HT-29 (cell line): Measurements from ENCODE around the gene FRMD4B. TPM values are rescaled to one million over a fixed set of nuclear protein-coding genes. Genes with fewer than 3 reads are reported as not detected.
"Not testable (repeated sequence)": the region's sequence is repeated elsewhere in the genome, so short reads cannot be mapped to it uniquely, and the experiment has no call there.

Source experiments
- DNase-seq: peaks from one replicate; pipeline ENCODE4 v3.0.0-alpha.2; 2015; ENCODE audit warnings: low spot score
- total RNA-seq: library from RNA; depleted of rRNA; stranded (reverse); fragments of >200 nt; shearing (Covaris generic); gene quantifications from 2 replicates; pipeline ENCODE4 v1.2.3, GENCODE V29; 2014

The FRMD4B gene
- total RNA-seq, 1 experiment from 2014 or later: 19.6 TPM

- not testable (repeated sequence) for DNase-seq
Observed at GRCh38 chr3:69322512-69322911, 63.4 kb downstream of the FRMD4B start.

GRCh38 chr3:69322158-69322509 is 63.8 kb downstream of the FRMD4B start:
- no peak for DNase-seq

- no peak for DNase-seq
Observed at GRCh38 chr3:69321301-69322157, 64.4 kb downstream of the FRMD4B start.

GRCh38 chr3:69320871-69321271 is 65.0 kb downstream of the FRMD4B start:
- DNase-seq: no peak

GRCh38 chr3:69319652-69320051 is 66.2 kb downstream of the FRMD4B start:
- DNase-seq: no peak

- DNase-seq: no peak
Observed at GRCh38 chr3:69318410-69318809, 67.5 kb downstream of the FRMD4B start.

- no peak for DNase-seq
Observed at GRCh38 chr3:69313251-69313650, 72.6 kb downstream of the FRMD4B start.

- DNase-seq: no peak
Observed at GRCh38 chr3:69309814-69310213, 76.1 kb downstream of the FRMD4B start.

GRCh38 chr3:69306239-69307185 is 79.4 kb downstream of the FRMD4B start:
- DNase-seq: peak; percentile 87

GRCh38 chr3:69305011-69305410 is 80.9 kb downstream of the FRMD4B start:
- peak; percentile 35 for DNase-seq

GRCh38 chr3:69304396-69304795 is 81.5 kb downstream of the FRMD4B start:
- DNase-seq: no peak

- DNase-seq: no peak
Observed at GRCh38 chr3:69300296-69300695, 85.6 kb downstream of the FRMD4B start.

- no peak for DNase-seq
Observed at GRCh38 chr3:69299344-69299743, 86.5 kb downstream of the FRMD4B start.

- DNase-seq: no peak
Observed at GRCh38 chr3:69297501-69297900, 88.4 kb downstream of the FRMD4B start.

- no peak for DNase-seq
Observed at GRCh38 chr3:69296995-69297394, 88.9 kb downstream of the FRMD4B start.

GRCh38 chr3:69294014-69294766 is 91.7 kb downstream of the FRMD4B start:
- DNase-seq: peak; percentile 29

GRCh38 chr3:69292959-69293574 is 92.8 kb downstream of the FRMD4B start:
- DNase-seq: no peak

GRCh38 chr3:69292185-69292584 is 93.7 kb downstream of the FRMD4B start:
- DNase-seq: no peak

GRCh38 chr3:69290430-69290829 is 95.5 kb downstream of the FRMD4B start:
- DNase-seq: no peak

- DNase-seq: no peak
Observed at GRCh38 chr3:69290006-69290405, 95.9 kb downstream of the FRMD4B start.

GRCh38 chr3:69288161-69288895 is 97.6 kb downstream of the FRMD4B start:
- no peak for DNase-seq
